ENCODE results near the gene MED15.

The MED15 gene

GRCh38 chr22:20568502-20569058, 61.2 kb downstream of the MED15 start:
- H3K4me3 ChIP-seq (ENCODE audit: low read length): no peak overlapping the region
- peaks cover 18% of the 10 kb centered on the region for H3K4me1 ChIP-seq (ENCODE audit: control insufficient read depth, insufficient read depth, low read length)
- H3K27me3 ChIP-seq (ENCODE audit: control insufficient read depth, insufficient read depth, low read length): no peaks in the 10 kb centered on the region
- H3K9ac ChIP-seq (ENCODE audit: low read length): no peak overlapping the region
- peaks cover 41% of the 10 kb centered on the region for H3K36me3 ChIP-seq (ENCODE audit: control insufficient read depth, insufficient read depth, low read length)
- H3K27ac ChIP-seq (ENCODE audit: low read depth, low read length): no peak overlapping the region

GRCh38 chr22:20569059-20570058, 61.9 kb downstream of the MED15 start:
- Histone ChIP-seq H3K4me3 (ENCODE audit: low read length) (no peak overlapping the region), H3K9ac (ENCODE audit: low read length) (no peak overlapping the region), H3K27me3 (ENCODE audit: control insufficient read depth, insufficient read depth, low read length) (no peaks in the 10 kb centered on the region), H3K27ac (ENCODE audit: low read depth, low read length) (peak overlapping the region; percentile 35), H3K36me3 (ENCODE audit: control insufficient read depth, insufficient read depth, low read length) (peaks cover 47% of the 10 kb centered on the region), H3K4me1 (ENCODE audit: control insufficient read depth, insufficient read depth, low read length) (peaks cover 18% of the 10 kb centered on the region)

DNA sequence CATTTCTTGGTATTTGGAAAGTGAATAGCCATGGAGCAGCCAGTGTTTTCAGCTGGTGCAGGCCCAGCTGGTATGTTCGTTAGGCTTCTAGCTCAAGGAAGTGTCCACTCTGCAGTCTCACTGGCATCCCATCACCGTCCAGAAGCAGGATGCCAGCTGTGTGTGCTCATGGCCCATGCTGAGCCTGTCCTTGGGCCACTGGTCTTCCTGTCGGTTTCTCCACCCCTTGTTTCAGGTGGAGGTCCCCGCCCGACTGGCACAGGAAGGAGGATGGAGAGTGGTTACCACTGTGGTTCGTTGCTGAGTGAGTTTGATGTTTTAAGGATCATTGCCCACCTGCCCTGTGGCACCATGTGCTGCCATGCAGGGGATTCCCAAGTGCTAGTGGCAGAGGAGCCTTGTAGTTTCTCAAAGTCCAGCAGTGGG, 63.7 kb downstream of the MED15 start:
- Histone ChIP-seq H3K4me3 (ENCODE audit: low read length) (no peak overlapping the region), H3K36me3 (ENCODE audit: control insufficient read depth, insufficient read depth, low read length) (peaks cover 46% of the 10 kb centered on the region), H3K27me3 (ENCODE audit: control insufficient read depth, insufficient read depth, low read length) (no peaks in the 10 kb centered on the region), H3K9ac (ENCODE audit: low read length) (no peak overlapping the region), H3K4me1 (ENCODE audit: control insufficient read depth, insufficient read depth, low read length) (peaks cover 18% of the 10 kb centered on the region), H3K27ac (ENCODE audit: low read depth, low read length) (no peak overlapping the region)

- peaks cover 43% of the 10 kb centered on the region for H3K36me3 ChIP-seq (ENCODE audit: control insufficient read depth, insufficient read depth, low read length)
- H3K27ac ChIP-seq (ENCODE audit: low read depth, low read length): no peak overlapping the region
- no peak overlapping the region for H3K9ac ChIP-seq (ENCODE audit: low read length)
- H3K27me3 ChIP-seq (ENCODE audit: control insufficient read depth, insufficient read depth, low read length): no peaks in the 10 kb centered on the region
- no peak overlapping the region for H3K4me3 ChIP-seq (ENCODE audit: low read length)
- peaks cover 17% of the 10 kb centered on the region for H3K4me1 ChIP-seq (ENCODE audit: control insufficient read depth, insufficient read depth, low read length)
Measured at GRCh38 chr22:20571531-20572007, 64.2 kb downstream of the MED15 start.

- Histone ChIP-seq H3K4me1 (ENCODE audit: control insufficient read depth, insufficient read depth, low read length) (peaks cover 12% of the 10 kb centered on the region), H3K27me3 (ENCODE audit: control insufficient read depth, insufficient read depth, low read length) (no peaks in the 10 kb centered on the region), H3K36me3 (ENCODE audit: control insufficient read depth, insufficient read depth, low read length) (peaks cover 42% of the 10 kb centered on the region), H3K4me3 (ENCODE audit: low read length) (no peak overlapping the region), H3K9ac (ENCODE audit: low read length) (no peak overlapping the region), H3K27ac (ENCODE audit: low read depth, low read length) (no peak overlapping the region)
Measured at GRCh38 chr22:20572132-20572802, 64.9 kb downstream of the MED15 start.

DNA sequence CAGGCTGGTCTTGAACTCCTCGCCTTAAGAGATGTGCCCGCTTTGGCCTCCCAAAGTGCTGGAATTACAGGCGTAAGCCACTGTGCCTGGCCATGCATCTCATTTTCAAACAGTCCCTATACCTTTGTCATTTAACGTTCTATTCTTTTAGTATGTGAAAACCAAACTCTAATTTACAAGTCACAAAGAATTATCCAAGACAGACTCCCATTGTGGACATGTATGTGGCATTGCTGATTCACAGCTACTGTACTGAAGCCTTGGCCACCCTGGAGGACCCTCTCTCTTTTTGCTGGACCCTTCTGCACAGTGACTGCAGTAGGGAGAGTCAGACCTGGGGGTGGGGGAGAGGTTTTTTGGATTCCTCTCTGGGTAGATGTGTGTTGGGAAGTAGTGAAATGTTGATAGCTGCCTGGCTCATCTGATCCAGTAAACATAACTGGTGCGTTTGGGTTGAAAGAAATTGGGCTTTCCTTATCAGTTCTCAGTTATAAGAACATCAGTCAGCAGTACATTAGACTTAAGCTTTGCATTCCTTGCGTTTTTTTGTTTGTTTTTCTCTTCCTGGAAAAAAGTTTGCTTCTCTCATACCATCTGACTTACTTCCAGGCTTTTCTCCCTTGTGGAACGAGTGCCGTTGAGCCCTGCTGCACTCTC, 65.9 kb downstream of the MED15 start:
- no peak overlapping the region for H3K27ac ChIP-seq (ENCODE audit: low read depth, low read length)
- H3K4me3 ChIP-seq (ENCODE audit: low read length): no peak overlapping the region
- H3K36me3 ChIP-seq (ENCODE audit: control insufficient read depth, insufficient read depth, low read length): peaks cover 35% of the 10 kb centered on the region
- H3K27me3 ChIP-seq (ENCODE audit: control insufficient read depth, insufficient read depth, low read length): no peaks in the 10 kb centered on the region
- peaks cover 9% of the 10 kb centered on the region for H3K4me1 ChIP-seq (ENCODE audit: control insufficient read depth, insufficient read depth, low read length)
- H3K9ac ChIP-seq (ENCODE audit: low read length): no peak overlapping the region

DNA sequence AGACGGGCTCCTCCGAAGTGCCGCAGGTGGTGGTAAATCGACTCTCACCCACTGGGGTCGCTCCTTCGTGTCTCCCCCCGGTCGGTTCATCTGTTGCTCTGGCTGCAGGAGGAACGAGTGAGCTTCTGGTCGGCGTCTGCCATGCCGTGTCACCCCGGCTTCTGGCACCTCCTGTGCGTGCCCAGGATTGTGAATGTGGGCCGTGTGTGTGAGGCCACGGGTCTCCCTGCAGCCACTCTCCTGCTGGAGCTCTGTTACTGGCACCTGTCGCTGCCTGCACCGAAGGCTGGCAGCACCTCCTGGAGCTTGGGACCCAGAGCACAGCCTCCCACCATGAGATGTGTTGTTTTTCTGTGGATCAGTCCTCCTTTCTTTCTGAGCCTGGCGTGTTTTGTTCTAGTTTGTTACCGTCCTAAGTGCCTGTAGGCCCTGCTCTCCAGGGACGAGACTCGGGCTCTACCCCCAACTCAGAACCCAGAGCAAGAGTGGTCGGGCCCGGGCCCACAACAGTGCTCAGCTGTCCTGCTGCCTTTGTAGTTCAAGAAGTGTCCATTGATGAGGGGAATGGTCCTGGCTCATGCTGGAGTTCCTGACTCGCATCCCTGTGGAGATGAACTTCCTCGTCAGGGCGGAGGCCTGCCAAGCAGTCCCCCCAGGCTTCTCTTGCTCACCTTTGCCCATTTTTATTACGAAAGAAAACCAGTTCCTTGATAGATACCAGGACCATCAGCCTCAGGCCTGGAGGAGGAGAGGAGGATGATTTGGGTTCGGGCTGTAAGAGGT, 66.6 kb downstream of the MED15 start:
- no peak overlapping the region for H3K27ac ChIP-seq (ENCODE audit: low read depth, low read length)

GRCh38 chr22:20574920-20575353, 67.5 kb downstream of the MED15 start:
- H3K4me1 ChIP-seq (ENCODE audit: control insufficient read depth, insufficient read depth, low read length): no peaks in the 10 kb centered on the region
- no peaks in the 10 kb centered on the region for H3K27me3 ChIP-seq (ENCODE audit: control insufficient read depth, insufficient read depth, low read length)
- peaks cover 43% of the 10 kb centered on the region for H3K36me3 ChIP-seq (ENCODE audit: control insufficient read depth, insufficient read depth, low read length)
- no peak overlapping the region for H3K4me3 ChIP-seq (ENCODE audit: low read length)
- H3K9ac ChIP-seq (ENCODE audit: low read length): no peak overlapping the region
- no peak overlapping the region for H3K27ac ChIP-seq (ENCODE audit: low read depth, low read length)

More for the DNA sequence above, 66.6 kb downstream of the MED15 start:
- H3K4me3 ChIP-seq (ENCODE audit: low read length): no peak overlapping the region
- peaks cover 3% of the 10 kb centered on the region for H3K4me1 ChIP-seq (ENCODE audit: control insufficient read depth, insufficient read depth, low read length)
- H3K9ac ChIP-seq (ENCODE audit: low read length): no peak overlapping the region
- peaks cover 38% of the 10 kb centered on the region for H3K36me3 ChIP-seq (ENCODE audit: control insufficient read depth, insufficient read depth, low read length)
- H3K27me3 ChIP-seq (ENCODE audit: control insufficient read depth, insufficient read depth, low read length): no peaks in the 10 kb centered on the region

DNA sequence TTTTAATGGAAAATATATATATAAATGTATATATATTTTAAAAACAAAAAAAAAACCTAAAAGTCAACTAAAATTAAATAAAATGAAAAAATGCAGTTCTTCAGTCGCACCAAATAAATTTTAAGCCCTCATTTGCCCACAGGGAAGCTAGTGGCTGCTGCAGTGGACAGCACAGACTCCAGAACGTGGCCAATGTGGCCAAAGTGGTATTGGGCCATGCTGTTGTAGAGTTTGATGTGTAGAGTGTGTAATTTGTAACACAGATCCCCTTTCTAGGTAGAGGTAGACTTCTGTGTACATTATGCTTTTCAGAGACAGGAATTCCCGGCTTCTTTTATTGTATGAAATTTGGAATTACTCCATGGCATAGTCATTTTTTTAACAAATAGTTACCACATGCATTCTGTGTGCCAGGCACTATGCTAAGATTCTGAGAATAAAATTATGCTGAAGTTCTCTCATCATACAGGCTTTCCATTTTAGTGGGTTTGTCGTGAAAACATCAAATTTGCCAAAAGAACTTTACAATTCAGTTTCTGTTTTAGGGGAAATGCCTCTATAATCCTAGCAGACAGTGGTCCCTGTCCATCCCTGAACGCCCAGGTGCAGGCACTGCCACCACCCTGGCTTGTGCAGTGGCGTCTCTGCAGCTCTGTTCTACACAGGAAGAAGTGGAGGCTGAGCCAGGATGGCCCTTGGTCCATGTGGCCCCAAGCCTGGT, 68.5 kb downstream of the MED15 start:
- H3K27ac ChIP-seq (ENCODE audit: low read depth, low read length): no peak overlapping the region
- H3K27me3 ChIP-seq (ENCODE audit: control insufficient read depth, insufficient read depth, low read length): no peaks in the 10 kb centered on the region
- H3K9ac ChIP-seq (ENCODE audit: low read length): no peak overlapping the region
- peaks cover 43% of the 10 kb centered on the region for H3K36me3 ChIP-seq (ENCODE audit: control insufficient read depth, insufficient read depth, low read length)
- H3K4me1 ChIP-seq (ENCODE audit: control insufficient read depth, insufficient read depth, low read length): no peaks in the 10 kb centered on the region
- no peak overlapping the region for H3K4me3 ChIP-seq (ENCODE audit: low read length)

DNA sequence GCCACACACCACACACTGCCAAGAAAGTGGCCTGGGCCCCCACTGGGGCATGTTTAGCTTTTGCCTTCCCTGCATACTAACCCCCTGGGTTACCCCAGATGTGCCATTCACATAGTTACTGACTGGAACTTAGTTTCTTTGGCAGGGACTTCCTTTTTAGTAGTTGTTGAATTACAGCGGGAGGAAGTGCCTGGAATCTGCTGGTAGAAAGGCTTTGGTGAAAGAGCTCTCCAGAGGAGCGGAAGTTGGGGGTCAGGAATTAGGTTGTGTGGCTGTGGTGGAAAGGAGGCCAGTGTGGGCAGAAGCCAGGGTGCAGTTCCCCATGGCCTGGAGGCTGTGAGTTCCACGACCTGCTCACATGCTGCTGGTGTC, 69.0 kb downstream of the MED15 start:
- Histone ChIP-seq H3K27me3 (ENCODE audit: control insufficient read depth, insufficient read depth, low read length) (no peaks in the 10 kb centered on the region), H3K27ac (ENCODE audit: low read depth, low read length) (no peak overlapping the region), H3K4me1 (ENCODE audit: control insufficient read depth, insufficient read depth, low read length) (no peaks in the 10 kb centered on the region), H3K9ac (ENCODE audit: low read length) (no peak overlapping the region), H3K4me3 (ENCODE audit: low read length) (no peak overlapping the region), H3K36me3 (ENCODE audit: control insufficient read depth, insufficient read depth, low read length) (peaks cover 43% of the 10 kb centered on the region)

DNA sequence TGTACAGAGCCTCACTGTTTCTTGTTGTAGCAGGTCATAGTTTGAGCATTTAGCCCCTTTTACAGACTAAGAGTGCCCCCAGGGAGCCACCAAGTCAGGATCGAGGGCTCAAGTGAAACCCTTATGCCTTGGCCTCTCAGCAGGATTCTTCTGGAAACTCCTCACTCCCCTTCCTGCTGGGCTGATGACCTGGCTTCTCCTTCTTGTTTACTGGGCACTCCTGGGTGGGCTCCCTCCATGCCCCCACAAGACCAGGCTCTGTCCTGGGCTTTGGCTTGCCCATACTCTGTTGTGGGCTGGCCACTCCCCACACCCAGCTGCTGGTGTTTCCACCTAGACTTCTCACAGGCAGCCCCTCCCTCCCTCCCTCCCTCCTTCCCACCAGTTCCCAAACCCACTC, 69.6 kb downstream of the MED15 start:
- Histone ChIP-seq H3K27me3 (ENCODE audit: control insufficient read depth, insufficient read depth, low read length) (no peaks in the 10 kb centered on the region), H3K27ac (ENCODE audit: low read depth, low read length) (no peak overlapping the region), H3K4me3 (ENCODE audit: low read length) (no peak overlapping the region), H3K4me1 (ENCODE audit: control insufficient read depth, insufficient read depth, low read length) (no peaks in the 10 kb centered on the region), H3K36me3 (ENCODE audit: control insufficient read depth, insufficient read depth, low read length) (peaks cover 40% of the 10 kb centered on the region), H3K9ac (ENCODE audit: low read length) (no peak overlapping the region)
